Spleen (tissue), 11 donors: Measurements from ENCODE around the gene PPM1E. TPM values are rescaled to one million over a fixed set of nuclear protein-coding genes. Genes with fewer than 3 reads are reported as not detected.
"Not testable (repeated sequence)": the region's sequence is repeated elsewhere in the genome, so short reads cannot be mapped to it uniquely, and the experiment has no call there.

ENCODE experiments used
- DNase-seq: peaks from one replicate; pipeline ENCODE4 v3.0.0-alpha.2; 2020
- H3K27ac ChIP-seq, 8 donors: fragments of 200-600 bp; sonication (generic) in 7 of 8; 1 replicate in 4 of 8; 2 replicates in 4 of 8; pipeline versions ENCODE4 v1.5.0 to v1.8.0; 2016 to 2021; ENCODE audit warnings: inconsistent platforms in 4 of 8, mild to moderate bottlenecking in 4 of 8, moderate library complexity in 1 of 8
- H3K27me3 ChIP-seq, 7 donors: fragments of 200-600 bp; sonication (generic) in 6 of 7; replicated peaks in 1 of 7; 1 replicate in 4 of 7; 2 replicates in 3 of 7; pipeline versions ENCODE4 v1.5.0 to v1.8.0; 2016 to 2021; ENCODE audit warnings: inconsistent platforms in 3 of 7, mild to moderate bottlenecking in 1 of 7
- H3K36me3 ChIP-seq, 6 donors: fragments of 200-600 bp; sonication (generic) in 5 of 6; 1 replicate in 4 of 6; 2 replicates in 2 of 6; pipeline versions ENCODE4 v1.5.0 to v1.8.0; 2016 to 2021; ENCODE audit warnings: inconsistent platforms in 2 of 6
- H3K4me1 ChIP-seq, 6 donors: fragments of 200-600 bp; sonication (generic) in 5 of 6; 1 replicate in 3 of 6; 2 replicates in 3 of 6; pipeline versions ENCODE4 v1.5.0 to v1.8.0; 2016 to 2021; ENCODE audit warnings: inconsistent platforms in 3 of 6
- H3K4me3 ChIP-seq, 8 donors: fragments of 200-600 bp; sonication (generic) in 7 of 8; 1 replicate in 4 of 8; 2 replicates in 4 of 8; pipeline versions ENCODE4 v1.5.0 to v1.8.0; 2016 to 2021; ENCODE audit warnings: inconsistent platforms in 4 of 8, mild to moderate bottlenecking in 4 of 8, moderate library complexity in 2 of 8
- H3K9me3 ChIP-seq, 8 donors: fragments of 200-600 bp; sonication (generic) in 7 of 8; 1 replicate in 4 of 8; 2 replicates in 4 of 8; pipeline versions ENCODE4 v1.5.0 to v1.8.0; 2016 to 2021; ENCODE audit warnings: inconsistent platforms in 4 of 8
- CTCF ChIP-seq, 11 experiments: fragments of 200-600 bp in 7 of 11; fragments of 450-650 bp in 4 of 11; sonication (generic) in 4 of 11; IDR thresholded peaks in 8 of 11; conservative IDR thresholded peaks in 3 of 11; 1 replicate in 7 of 11; 2 replicates in 4 of 11; pipeline versions ENCODE4 v1.4.0 to v1.8.0; 2016 to 2021; ENCODE audit warnings: antibody characterized with exemption in 11 of 11, inconsistent platforms in 4 of 11, mild to moderate bottlenecking in 1 of 11
- POLR2A ChIP-seq, 3 donors: fragments of 450-650 bp; IDR thresholded peaks; one replicate each; pipeline ENCODE4 v1.5.1; 2017; ENCODE audit warnings: antibody characterized with exemption in 3 of 3, mild to moderate bottlenecking in 1 of 3
- POLR2AphosphoS5 ChIP-seq, 3 donors: sonication (generic); formaldehyde crosslinking; IDR thresholded peaks; one replicate each; pipeline ENCODE4 v1.5.1; 2017; ENCODE audit warnings: antibody characterized with exemption in 3 of 3
- WGBS, 5 donors: extraction: QIAGEN DNeasy Blood & Tissue Kit in 3 of 5; methylation state at CpG; one replicate each; pipeline versions ENCODE4 v1.1.5 to v1.1.7; 2013 to 2018; 5-methylcytosine and 5-hydroxymethylcytosine counted together
- intact Hi-C: fragments of 100-400 bp; cut with DNase I; formaldehyde crosslinking; loops from one replicate; pipeline ENCODE4 v1.15.0; 2023; ENCODE audit warnings: low total_unique reads
- polyA plus RNA-seq, 3 donors: library from polyadenylated mRNA; stranded (reverse); fragments of 200-250 nt; gene quantifications; one replicate each; pipeline ENCODE4 v1.2.1, GENCODE V29; 2013
- total RNA-seq, 7 donors: library from RNA; depleted of rRNA in 3 of 7; stranded (reverse); fragments of >200 nt in 3 of 7; fragmentation: NEBNext Ultra II Directional in 4 of 7; extraction: Animal tissue kit (Norgen Biotek cat#: 25700) in 4 of 7; gene quantifications; one replicate each; pipeline versions ENCODE4 v1.1.0 to v1.2.1, GENCODE V29; 2016 to 2021
- donor health status: healthy with polysubstance abuse.
- donor health status: DM: no; HTN: no; CAD: no; lungs with moderate emphysema.
- donor health status: DM: no; HTN: no; CAD: no.
- donor health status: Bipolar disorder and iron deficiency.
- donor health status: healthy.
- donor health status: DM: no; HTN: no; CAD: no.
- donor health status: DM: yes; HTN: yes; CAD: no.

PPM1E gene
- total and polyA plus RNA-seq, 10 donors: 0.04 to 0.79 (median 0.48) TPM

- 80 to 86% (median 82%) methylated on average over 3 of the region's 3 CpGs for WGBS, 5 donors
These were observed 33.5 kb downstream of the PPM1E start for GRCh38 chr17:58789160-58789559.

GRCh38 chr17:58789831-58790230 lies 34.2 kb downstream of the PPM1E start:
- TF ChIP-seq POLR2AphosphoS5 (IDR thresholded peaks at IDR 0.05) (no peak), CTCF (IDR thresholded peaks at IDR 0.05 in 8 of 11, conservative IDR thresholded peaks at IDR 0.05 in 3 of 11) (no peak), POLR2A (IDR thresholded peaks at IDR 0.05) (no peak)
- Histone ChIP-seq H3K27ac (no peak overlapping the region), H3K27me3 (no peaks in the 10 kb centered on the region), H3K9me3 (peaks cover 0 to 4% (median 0%) of the 10 kb centered on the region in 8 donors), H3K36me3 (no peaks in the 10 kb centered on the region), H3K4me1 (no peaks in the 10 kb centered on the region), H3K4me3 (no peak overlapping the region)
- DNase-seq: no peak
- WGBS, 5 donors: 88 to 100% (median 91%) methylated on average over 1 of the region's 1 CpG
- intact Hi-C loops: no loop called here

More at GRCh38 chr17:58789160-58789559, 33.5 kb downstream of the PPM1E start:
- Histone ChIP-seq H3K4me1 (no peaks in the 10 kb centered on the region), H3K36me3 (no peaks in the 10 kb centered on the region), H3K4me3 (no peak overlapping the region), H3K27me3 (no peaks in the 10 kb centered on the region), H3K9me3 (no peaks in the 10 kb centered on the region), H3K27ac (no peak overlapping the region)
- TF ChIP-seq CTCF (IDR thresholded peaks at IDR 0.05 in 8 of 11, conservative IDR thresholded peaks at IDR 0.05 in 3 of 11): no peak
- no peak for TF ChIP-seq POLR2A (IDR thresholded peaks at IDR 0.05)
- no peak for TF ChIP-seq POLR2AphosphoS5 (IDR thresholded peaks at IDR 0.05)
- intact Hi-C loops: no loop called here
- no peak for DNase-seq

- H3K9me3 ChIP-seq, H3K36me3 ChIP-seq, H3K4me1 ChIP-seq, H3K4me3 ChIP-seq, DNase-seq, H3K27ac ChIP-seq, H3K27me3 ChIP-seq, intact Hi-C loops: not testable (repeated sequence)
- 86 to 94% (median 90%) methylated on average over 2 of the region's 2 CpGs for WGBS, 5 donors
These were observed 38.9 kb downstream of the PPM1E start for GRCh38 chr17:58794508-58794907.

- H3K4me3 ChIP-seq: no peak overlapping the region
- H3K27me3 ChIP-seq: peaks cover 0 to 17% (median 0%) of the 10 kb centered on the region in 7 donors
- DNase-seq: no peak
- WGBS, 5 donors: 70 to 92% (median 81%) methylated on average over 1 of the region's 1 CpG
- intact Hi-C loops: no loop called here
- TF ChIP-seq CTCF (IDR thresholded peaks at IDR 0.05 in 8 of 11, conservative IDR thresholded peaks at IDR 0.05 in 3 of 11): no peak
- TF ChIP-seq POLR2AphosphoS5 (IDR thresholded peaks at IDR 0.05): no peak
- no peak for TF ChIP-seq POLR2A (IDR thresholded peaks at IDR 0.05)
- peaks cover 0 to 9% (median 4%) of the 10 kb centered on the region in 8 donors for H3K9me3 ChIP-seq
- no peak overlapping the region for H3K27ac ChIP-seq
- H3K36me3 ChIP-seq: no peaks in the 10 kb centered on the region
- no peaks in the 10 kb centered on the region for H3K4me1 ChIP-seq
These were observed 46.5 kb downstream of the PPM1E start for GRCh38 chr17:58802188-58802587.

GRCh38 chr17:58806046-58806445 lies 50.4 kb downstream of the PPM1E start:
- no peak for DNase-seq
- intact Hi-C loops: no loop called here
- no peaks in the 10 kb centered on the region for H3K4me1 ChIP-seq
- WGBS, 5 donors: 92 to 96% (median 93%) methylated on average over 5 of the region's 5 CpGs
- peaks cover 0 to 9% (median 4%) of the 10 kb centered on the region in 8 donors for H3K9me3 ChIP-seq
- no peak overlapping the region for H3K4me3 ChIP-seq
- no peak overlapping the region for H3K27ac ChIP-seq
- TF ChIP-seq CTCF (IDR thresholded peaks at IDR 0.05 in 8 of 11, conservative IDR thresholded peaks at IDR 0.05 in 3 of 11) (no peak), POLR2A (IDR thresholded peaks at IDR 0.05) (no peak), POLR2AphosphoS5 (IDR thresholded peaks at IDR 0.05) (no peak)
- peaks cover 0 to 13% (median 0%) of the 10 kb centered on the region in 7 donors for H3K27me3 ChIP-seq
- no peaks in the 10 kb centered on the region for H3K36me3 ChIP-seq
